Brain microvascular endothelial cell (primary cell): ENCODE results near the gene NUP62.

Experiments
- DNase-seq: peaks from one replicate; pipeline ENCODE4 v3.0.0-alpha.2; 2020
- H3K27ac ChIP-seq: fragments of 250-450 bp; sonication (Bioruptor Pico); 2 replicates; pipeline ENCODE4 v1.5.1; 2020; ENCODE audit warnings: mild to moderate bottlenecking, moderate library complexity
- H3K27me3 ChIP-seq: fragments of 250-450 bp; sonication (Bioruptor Pico); replicated peaks from 2 replicates; pipeline ENCODE4 v1.5.1; 2020; ENCODE audit warnings: mild to moderate bottlenecking
- H3K36me3 ChIP-seq: fragments of 250-450 bp; sonication (Bioruptor Pico); replicated peaks from 2 replicates; pipeline ENCODE4 v1.5.1; 2020; ENCODE audit warnings: mild to moderate bottlenecking
- H3K4me3 ChIP-seq: 2 replicates; pipeline ENCODE4 v1.5.1; 2011; ENCODE audit warnings: low read depth, mild to moderate bottlenecking, control low read depth, low read length, moderate library complexity
- CTCF ChIP-seq: IDR thresholded peaks from 2 replicates; pipeline ENCODE4 v1.5.1; 2011; ENCODE audit warnings: low read depth, mild to moderate bottlenecking, moderate library complexity, low read length, control low read depth, inconsistent platforms; ENCODE audit errors: missing control alignments
- in situ Hi-C: cut with HindIII; loops from 2 replicates; pipeline ENCODE4 v1.10.0; 2017; ENCODE audit warnings: low sequenced_read_pairs, low pct_ligation_motif_present

NUP62 gene

GRCh38 chr19:49869009-49869483 lies 60.3 kb downstream of the NUP62 start:
- no peak for DNase-seq
- Histone ChIP-seq H3K4me3 (peak overlapping the region; percentile 42), H3K36me3 (peaks cover 13% of the 10 kb centered on the region), H3K27me3 (no peaks in the 10 kb centered on the region), H3K27ac (no peak overlapping the region)
- TF ChIP-seq CTCF, result no peak
- in situ Hi-C loops, result no loop called here

GRCh38 chr19:49866933-49867782 lies 62.1 kb downstream of the NUP62 start, which contains the start of gene PNKP:
Gene PNKP, minus strand, starts transcription at chr19:49867576. Its CDS starts 372 bp downstream, at chr19:49867204.
- in situ Hi-C loops, result no loop called here
- Histone ChIP-seq H3K27me3 (no peaks in the 10 kb centered on the region), H3K4me3 (peak within 1 kb of the TSS; percentile 80), H3K36me3 (peaks cover 24% of the 10 kb centered on the region), H3K27ac (peak within 1 kb of the TSS; percentile 73)
- peak; percentile 78 for DNase-seq
- no peak for TF ChIP-seq CTCF

GRCh38 chr19:49864890-49865289 lies 64.4 kb downstream of the NUP62 start:
- in situ Hi-C loops, result no loop called here

GRCh38 chr19:49863935-49864320 lies 65.4 kb downstream of the NUP62 start:
- TF ChIP-seq CTCF, result no peak
- Histone ChIP-seq H3K4me3 (no peak overlapping the region), H3K36me3 (peaks cover 48% of the 10 kb centered on the region)

More at GRCh38 chr19:49864890-49865289, 64.4 kb downstream of the NUP62 start:
- Histone ChIP-seq H3K4me3 (no peak overlapping the region), H3K27ac (no peak overlapping the region), H3K27me3 (no peaks in the 10 kb centered on the region), H3K36me3 (peaks cover 41% of the 10 kb centered on the region)
- DNase-seq, result no peak
- no peak for TF ChIP-seq CTCF

GRCh38 chr19:49863254-49863934 lies 65.9 kb downstream of the NUP62 start:
- no peak for TF ChIP-seq CTCF
- peaks cover 53% of the 10 kb centered on the region for H3K36me3 ChIP-seq
- DNase-seq, result no peak
- H3K27ac ChIP-seq, result no peak overlapping the region
- no peaks in the 10 kb centered on the region for H3K27me3 ChIP-seq
- in situ Hi-C loops, result no loop called here
- no peak overlapping the region for H3K4me3 ChIP-seq

More at GRCh38 chr19:49863935-49864320, 65.4 kb downstream of the NUP62 start:
- in situ Hi-C loops, result no loop called here
- no peak for DNase-seq
- no peaks in the 10 kb centered on the region for H3K27me3 ChIP-seq
- no peak overlapping the region for H3K27ac ChIP-seq
